Transverse colon (tissue), 4 donors: ENCODE measurements around the gene SELENOM. TPM values are rescaled to one million over a fixed set of nuclear protein-coding genes. Genes with fewer than 3 reads are reported as not detected.

ENCODE experiments used
- DNase-seq: peaks from one replicate; pipeline ENCODE4 v3.0.0-alpha.2; 2019
- H3K27ac ChIP-seq, 4 donors: fragments of 200-600 bp; sonication (generic); 2 replicates each; pipeline ENCODE4 v1.5.1; 2016 to 2018; ENCODE audit warnings: inconsistent platforms in 4 of 4
- H3K27me3 ChIP-seq: fragments of 200-600 bp; sonication (generic); 2 replicates; pipeline ENCODE4 v1.5.1; 2017; ENCODE audit warnings: inconsistent platforms
- H3K36me3 ChIP-seq, 4 donors: fragments of 200-600 bp; sonication (generic); 2 replicates each; pipeline ENCODE4 v1.5.1; 2017 to 2019; ENCODE audit warnings: inconsistent platforms in 4 of 4
- H3K4me1 ChIP-seq, 4 donors: fragments of 200-600 bp; sonication (generic); 2 replicates each; pipeline ENCODE4 v1.5.1; 2017 to 2020; ENCODE audit warnings: inconsistent platforms in 4 of 4
- H3K4me3 ChIP-seq, 4 donors: fragments of 200-600 bp; sonication (generic); 1 replicate in 1 of 4; 2 replicates in 3 of 4; pipeline versions ENCODE4 v1.5.1 to v1.6.1; 2017 to 2019; ENCODE audit warnings: inconsistent platforms in 4 of 4
- H3K9me3 ChIP-seq, 2 donors: fragments of 200-600 bp; sonication (generic); 2 replicates each; pipeline ENCODE4 v1.5.1; 2017 to 2019; ENCODE audit warnings: inconsistent platforms in 2 of 2
- EP300 ChIP-seq: sonication (generic); formaldehyde crosslinking; IDR thresholded peaks from one replicate; pipeline ENCODE4 v1.6.1; 2017; ENCODE audit warnings: antibody characterized with exemption, low read depth
- POLR2A ChIP-seq: fragments of 450-650 bp; IDR thresholded peaks from one replicate; pipeline ENCODE4 v1.6.1; 2016; ENCODE audit warnings: antibody characterized with exemption, mild to moderate bottlenecking, moderate library complexity
- POLR2AphosphoS5 ChIP-seq, 3 donors: sonication (generic); formaldehyde crosslinking; IDR thresholded peaks; one replicate each; pipeline ENCODE4 v1.6.1; 2016; ENCODE audit warnings: antibody characterized with exemption in 3 of 3
- WGBS, 2 donors: methylation state at CpG; one replicate each; pipeline ENCODE4 v1.1.5; 2018; ENCODE audit warnings: low coverage in 1 of 2; 5-methylcytosine and 5-hydroxymethylcytosine counted together
- in situ Hi-C, 4 donors: fragments of 200-750 bp; cut with MboI; loops; one replicate each; pipeline versions ENCODE4 v1.15.0 to v1.15.1; 2017; ENCODE audit warnings: low sequenced_read_pairs in 3 of 4, low pct_ligation_motif_present in 1 of 4, low pct_unique_long_range_greater_than_20kb in 1 of 4
- intact Hi-C: fragments of 100-400 bp; cut with DNase I; formaldehyde crosslinking; loops from one replicate; pipeline ENCODE4 v1.15.1; 2023; ENCODE audit warnings: low total_unique reads
- total RNA-seq, 4 donors: library from RNA; depleted of rRNA; stranded (reverse); fragments of >200 nt; gene quantifications; one replicate each; pipeline ENCODE4 v1.1.0, GENCODE V29; 2016
- TF ChIP-seq, protein P1 (sequence below), 5 experiments: fragments of 200-600 bp in 3 of 5; fragments of 450-650 bp in 2 of 5; sonication (generic) in 3 of 5; IDR thresholded peaks; 1 replicate in 2 of 5; 2 replicates in 3 of 5; pipeline ENCODE4 v1.5.1; 2016 to 2017; ENCODE audit warnings: antibody characterized with exemption in 5 of 5, inconsistent platforms in 3 of 5, mild to moderate bottlenecking in 2 of 5, moderate library complexity in 1 of 5

Gene SELENOM
- total RNA-seq, 4 donors from 2014 or later = 247 to 334 (median 315) TPM

DNA sequence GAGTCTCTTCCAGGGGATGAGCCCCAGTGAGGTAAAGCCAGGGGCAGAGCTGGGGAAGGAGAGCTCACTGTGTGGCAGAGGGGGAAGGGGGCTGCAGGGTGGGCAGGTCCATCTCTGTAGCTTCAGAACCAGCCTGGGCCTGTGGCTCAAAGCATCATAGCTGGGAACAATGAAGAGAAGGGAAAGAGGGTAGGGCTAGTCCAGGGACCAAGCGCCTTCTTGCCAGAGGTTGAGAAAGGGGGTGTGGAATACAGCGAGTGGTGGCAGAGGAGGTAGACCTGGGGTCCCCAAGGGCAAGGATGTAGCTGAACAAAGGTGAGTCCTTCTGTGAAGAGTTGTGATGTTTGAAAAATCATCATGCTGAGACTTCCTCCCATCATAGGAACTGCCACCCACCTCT, 34.2 kb upstream of the SELENOM start:
- peaks cover 0 to under 1% of the 10 kb centered on the region in 2 donors for H3K9me3 ChIP-seq
- H3K4me3 ChIP-seq = no peak overlapping the region
- H3K4me1 ChIP-seq = no peaks in the 10 kb centered on the region
- intact Hi-C loops = no loop called here
- H3K27me3 ChIP-seq = peaks cover 3% of the 10 kb centered on the region
- no peak overlapping the region for H3K27ac ChIP-seq
- in situ Hi-C loops = no loop called here
- 88% methylated on average over 2 of the region's 2 CpGs; no CpG with 5 or more reads in 1 of the 2 donors for WGBS, 2 donors
- no peak for TF ChIP-seq POLR2AphosphoS5 (IDR thresholded peaks at IDR 0.05)
- no peak for TF ChIP-seq POLR2A
- no peak for TF ChIP-seq EP300
- TF ChIP-seq, protein P1, sequence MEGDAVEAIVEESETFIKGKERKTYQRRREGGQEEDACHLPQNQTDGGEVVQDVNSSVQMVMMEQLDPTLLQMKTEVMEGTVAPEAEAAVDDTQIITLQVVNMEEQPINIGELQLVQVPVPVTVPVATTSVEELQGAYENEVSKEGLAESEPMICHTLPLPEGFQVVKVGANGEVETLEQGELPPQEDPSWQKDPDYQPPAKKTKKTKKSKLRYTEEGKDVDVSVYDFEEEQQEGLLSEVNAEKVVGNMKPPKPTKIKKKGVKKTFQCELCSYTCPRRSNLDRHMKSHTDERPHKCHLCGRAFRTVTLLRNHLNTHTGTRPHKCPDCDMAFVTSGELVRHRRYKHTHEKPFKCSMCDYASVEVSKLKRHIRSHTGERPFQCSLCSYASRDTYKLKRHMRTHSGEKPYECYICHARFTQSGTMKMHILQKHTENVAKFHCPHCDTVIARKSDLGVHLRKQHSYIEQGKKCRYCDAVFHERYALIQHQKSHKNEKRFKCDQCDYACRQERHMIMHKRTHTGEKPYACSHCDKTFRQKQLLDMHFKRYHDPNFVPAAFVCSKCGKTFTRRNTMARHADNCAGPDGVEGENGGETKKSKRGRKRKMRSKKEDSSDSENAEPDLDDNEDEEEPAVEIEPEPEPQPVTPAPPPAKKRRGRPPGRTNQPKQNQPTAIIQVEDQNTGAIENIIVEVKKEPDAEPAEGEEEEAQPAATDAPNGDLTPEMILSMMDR (IDR thresholded peaks at IDR 0.05) = no peak
- H3K36me3 ChIP-seq = no peaks in the 10 kb centered on the region
- DNase-seq = no peak

DNA sequence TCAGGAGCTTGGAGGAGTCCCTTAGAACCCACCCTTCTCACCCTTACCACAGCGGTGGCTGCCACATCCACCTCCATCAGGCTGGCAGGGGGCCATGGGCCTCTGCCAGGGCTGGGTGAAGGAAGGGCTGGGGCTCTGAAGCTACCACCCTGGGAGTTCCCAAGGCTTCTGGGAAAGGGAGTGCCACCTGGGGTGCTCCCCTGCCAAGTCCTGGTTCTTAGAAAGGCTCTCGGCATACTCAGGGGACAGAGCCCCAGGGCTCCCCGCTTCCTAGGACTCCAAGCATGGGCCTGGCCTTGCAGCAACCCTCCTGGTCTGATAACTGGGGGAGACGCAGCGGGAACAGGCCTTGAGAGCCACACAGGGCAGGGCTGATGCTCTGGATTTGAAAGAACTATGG, 33.4 kb upstream of the SELENOM start:
- DNase-seq = no peak
- Histone ChIP-seq H3K9me3 (no peaks in the 10 kb centered on the region), H3K36me3 (no peaks in the 10 kb centered on the region), H3K27me3 (peaks cover 3% of the 10 kb centered on the region), H3K4me3 (no peak overlapping the region), H3K27ac (no peak overlapping the region), H3K4me1 (no peaks in the 10 kb centered on the region)
- TF ChIP-seq, protein P1 (IDR thresholded peaks at IDR 0.05) = no peak
- no peak for TF ChIP-seq POLR2A
- TF ChIP-seq EP300 = no peak
- no peak for TF ChIP-seq POLR2AphosphoS5 (IDR thresholded peaks at IDR 0.05)
- in situ Hi-C loops (no loop called here), intact Hi-C loops (no loop called here)
- WGBS, 2 donors = 58% methylated on average over 5 of the region's 5 CpGs; no CpG with 5 or more reads in 1 of the 2 donors

DNA sequence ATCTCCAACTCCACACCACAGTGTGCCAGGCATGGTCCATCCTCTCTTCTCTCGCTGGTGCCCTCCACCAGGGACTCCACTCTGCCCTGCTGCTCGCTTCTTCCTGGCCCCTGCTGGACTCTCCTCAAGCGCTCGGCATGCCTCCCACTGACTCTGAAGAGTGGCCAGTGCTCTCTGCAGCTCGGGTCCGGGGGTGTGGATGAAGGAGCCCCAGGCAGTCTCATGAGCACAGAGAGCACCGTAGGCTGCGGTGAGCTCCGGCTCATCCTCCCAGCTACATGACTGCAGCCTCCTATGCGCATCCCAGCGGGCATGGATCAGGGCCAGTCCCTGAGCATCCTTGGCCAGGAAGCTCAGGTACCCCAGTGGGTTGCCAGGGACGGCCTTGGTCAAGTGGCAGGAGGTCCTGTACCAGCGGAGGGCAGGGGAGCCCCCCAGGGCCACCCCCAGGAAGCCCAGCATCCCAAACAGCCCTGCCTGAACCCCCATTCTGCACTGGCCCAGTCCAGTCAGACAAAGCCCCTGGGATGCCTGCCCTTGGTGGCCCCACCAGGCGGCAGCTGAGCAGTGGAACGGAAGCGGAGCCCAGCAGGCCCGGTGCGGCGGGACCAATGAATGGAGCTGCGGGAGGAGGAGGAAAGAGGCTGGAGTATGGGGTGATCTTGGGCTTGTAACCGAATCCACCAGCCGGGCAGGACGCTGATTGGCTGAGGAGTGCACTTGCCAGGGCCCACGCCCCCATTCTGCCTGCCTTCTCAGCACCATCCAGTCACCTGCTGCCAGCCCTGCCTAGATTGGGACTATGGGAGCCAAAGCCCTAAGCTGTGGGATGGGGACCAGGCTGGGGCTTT, 32.7 kb upstream of the SELENOM start, which contains the start of gene PLA2G3:
PLA2G3 (minus strand) TSS at position 643 of the 851 bp plus-strand sequence; CDS start at position 489, 154 bp downstream.
- Histone ChIP-seq H3K36me3 (no peaks in the 10 kb centered on the region), H3K27me3 (peaks cover 3% of the 10 kb centered on the region), H3K4me3 (no peak within 1 kb of the TSS), H3K9me3 (no peaks in the 10 kb centered on the region), H3K4me1 (no peaks in the 10 kb centered on the region), H3K27ac (no peak within 1 kb of the TSS)
- 65% methylated on average over 23 of the region's 24 CpGs; no CpG with 5 or more reads in 1 of the 2 donors for WGBS, 2 donors
- TF ChIP-seq EP300 = no peak
- TF ChIP-seq, protein P1 (IDR thresholded peaks at IDR 0.05) = no peak
- TF ChIP-seq POLR2AphosphoS5 (IDR thresholded peaks at IDR 0.05) = no peak
- no peak for TF ChIP-seq POLR2A
- in situ Hi-C loops (no loop called here), intact Hi-C loops (no loop called here)
- DNase-seq = no peak

DNA sequence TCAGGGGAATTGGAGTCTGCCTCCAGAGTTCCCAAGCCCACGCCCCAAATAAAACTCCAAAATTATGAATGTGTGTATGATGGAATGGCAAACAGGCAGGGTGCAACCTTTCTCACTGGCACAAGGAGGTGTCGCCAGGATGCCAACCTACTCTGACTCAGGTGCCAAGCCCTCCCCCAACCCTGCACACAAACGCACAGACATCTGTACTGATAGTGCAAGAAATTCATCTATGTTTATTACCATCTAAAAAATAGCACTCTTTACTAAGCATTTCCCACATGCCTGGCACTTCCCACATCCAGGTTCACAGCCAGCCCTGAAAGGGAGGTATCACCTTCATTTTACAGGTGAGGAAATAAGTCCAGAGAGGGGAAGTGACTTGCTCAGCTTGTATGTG, 31.7 kb upstream of the SELENOM start:
- no peak for TF ChIP-seq EP300
- WGBS, 2 donors = 30 to 58% methylated on average over 2 to 3 of the region's 3 CpGs
- Histone ChIP-seq H3K9me3 (no peaks in the 10 kb centered on the region), H3K27me3 (peaks cover 3% of the 10 kb centered on the region), H3K36me3 (no peaks in the 10 kb centered on the region), H3K4me3 (no peak overlapping the region), H3K4me1 (no peaks in the 10 kb centered on the region), H3K27ac (no peak overlapping the region)
- in situ Hi-C loops (no loop called here), intact Hi-C loops (no loop called here)
- DNase-seq = no peak
